Diencephalon (tissue), 1 donor: ENCODE measurements around the gene ZDHHC15. TPM values are rescaled to one million over a fixed set of nuclear protein-coding genes. Genes with fewer than 3 reads are reported as not detected.

Experiments
- total RNA-seq: library from RNA; depleted of rRNA; stranded (reverse); fragments of >200 nt; gene quantifications from one replicate; pipeline ENCODE4 v1.2.3, GENCODE V29; 2014

The ZDHHC15 gene
- 18.0 TPM for total RNA-seq

GRCh38 chrX:75522565-75523431, at the start of gene ZDHHC15:
Gene ZDHHC15 (minus strand): TSS chrX:75523037. CDS start chrX:75523024, 13 bp downstream.

Other genes with a start within 250 kb of the ZDHHC15 start
- gene UPRT, start 249.0 kb downstream of the ZDHHC15 start, total RNA-seq: 33.7 TPM